GM12878 (cell line): ENCODE data around the gene JAG1. TPM values are rescaled to one million over a fixed set of nuclear protein-coding genes. Genes with fewer than 3 reads are reported as not detected.

Experiments used
- ATAC-seq: fragments of 200-7000 bp; cut with Tn5 transposase; 3 replicates; pipeline ENCODE4 v1.9.1; 2020; ENCODE audit warnings: mild to moderate bottlenecking, moderate library complexity
- BruUV-seq: library from RNA; stranded (reverse); fragments of 400-500 nt; replicated peaks from 2 replicates; lab custom pipeline; 2021; lab: Mats Ljungman, UMichigan
- CTCF ChIA-PET: fragments of 300-600 bp; sonication (Branson Sonifier 250); formaldehyde crosslinking; extraction: SDS; loops from one replicate; lab custom pipeline; 2021; ENCODE audit warnings: inconsistent platforms; lab: Yijun Ruan, JAX
- POLR2A ChIA-PET: fragments of 350-600 bp; formaldehyde crosslinking; extraction: SDS; loops from one replicate; lab custom pipeline; 2021; ENCODE audit warnings: inconsistent platforms; lab: Charles Lee
- RAD21 ChIA-PET: fragments of 300-600 bp; sonication (Branson Sonifier 250); formaldehyde crosslinking; loops from one replicate; lab custom pipeline; 2023; ENCODE audit warnings: antibody characterized with exemption; ENCODE audit not compliant: unreplicated experiment; lab: Charles Lee
- SMC1A ChIA-PET: fragments of 300-600 bp; sonication (Branson Sonifier 250); formaldehyde crosslinking; loops from one replicate; lab custom pipeline; 2023; ENCODE audit not compliant: unreplicated experiment, uncharacterized antibody; lab: Charles Lee
- DNase-seq: peaks from one replicate; pipeline ENCODE4 v3.0.0-alpha.2; 2011; ENCODE audit warnings: low read depth, low spot score
- FAIRE-seq: peaks from 3 replicates; lab custom pipeline; 2011; peaks lifted over from hg19 to GRCh38; lab: Jason Lieb, UNC
- H2AFZ ChIP-seq: 2 replicates; pipeline ENCODE4 v1.6.0; 2011; ENCODE audit warnings: low read depth, low read length, control low read depth; ENCODE audit not compliant: control insufficient read depth
- H3K27ac ChIP-seq: 2 replicates; pipeline ENCODE4 v1.5.1; 2011; ENCODE audit warnings: control low read depth; ENCODE audit not compliant: control insufficient read depth, insufficient read depth
- H3K27me3 ChIP-seq, 2 experiments: replicated peaks in 1 of 2; 2 replicates each; pipeline versions ENCODE4 v1.6.0 to v1.6.1; 2011; ENCODE audit warnings: low read length in 1 of 2; ENCODE audit not compliant: control insufficient read depth in 2 of 2, insufficient read depth in 2 of 2
- H3K36me3 ChIP-seq, 2 experiments: 2 replicates each; pipeline ENCODE4 v1.5.1; 2011; ENCODE audit warnings: low read length in 1 of 2; ENCODE audit not compliant: control insufficient read depth in 2 of 2, insufficient read depth in 2 of 2
- H3K4me1 ChIP-seq: 2 replicates; pipeline ENCODE4 v1.6.1; 2011; ENCODE audit warnings: mild to moderate bottlenecking, low read length, moderate library complexity, mixed read lengths; ENCODE audit not compliant: control insufficient read depth, insufficient read depth
- H3K4me2 ChIP-seq: 2 replicates; pipeline ENCODE4 v1.6.0; 2011; ENCODE audit warnings: control low read depth; ENCODE audit not compliant: control insufficient read depth, insufficient read depth
- H3K4me3 ChIP-seq: fragments of 200-600 bp; sonication (generic); 2 replicates; pipeline ENCODE4 v1.5.1; 2016
- H3K79me2 ChIP-seq: 2 replicates; pipeline ENCODE4 v1.6.0; 2011; ENCODE audit warnings: low read length; ENCODE audit not compliant: control insufficient read depth, insufficient read depth
- H3K9ac ChIP-seq: 2 replicates; pipeline ENCODE4 v1.8.0; 2011; ENCODE audit warnings: low read length, control low read depth, mixed read lengths; ENCODE audit not compliant: control insufficient read depth, insufficient read depth
- H3K9me3 ChIP-seq: replicated peaks from 3 replicates; pipeline ENCODE4 v1.5.1; 2011; ENCODE audit warnings: mild to moderate bottlenecking, low read length; ENCODE audit not compliant: control insufficient read depth, insufficient read depth
- H4K20me1 ChIP-seq: 2 replicates; pipeline ENCODE4 v1.6.0; 2011; ENCODE audit not compliant: control insufficient read depth, insufficient read depth
- CREB1 ChIP-seq: IDR thresholded peaks from 2 replicates; pipeline ENCODE4 v1.6.1; 2012; ENCODE audit warnings: low read depth, mild to moderate bottlenecking, inconsistent platforms
- JUNB ChIP-seq: IDR thresholded peaks from 2 replicates; pipeline ENCODE4 v1.6.1; 2016; ENCODE audit warnings: antibody characterized with exemption, mild to moderate bottlenecking
- JUND ChIP-seq: IDR thresholded peaks from 2 replicates; pipeline ENCODE4 v1.6.1; 2012; ENCODE audit warnings: low read depth, mild to moderate bottlenecking, low read length, improper control_type of control experiment, moderate library complexity
- KLF5 ChIP-seq: fragments of 450-650 bp; IDR thresholded peaks from 2 replicates; pipeline ENCODE4 v1.6.1; 2014; ENCODE audit warnings: mild to moderate bottlenecking; ENCODE audit not compliant: partially characterized antibody
- RB1 ChIP-seq: fragments of 450-650 bp; formaldehyde crosslinking; IDR thresholded peaks from 2 replicates; pipeline ENCODE4 v1.6.1; 2017; ENCODE audit warnings: mild to moderate bottlenecking, borderline replicate concordance
- RBBP5 ChIP-seq: fragments of 200-600 bp; sonication (generic); conservative IDR thresholded peaks from 2 replicates; pipeline ENCODE4 v1.6.1; 2016
- RCOR1 ChIP-seq: conservative IDR thresholded peaks from 2 replicates; pipeline ENCODE4 v1.6.1; 2012; ENCODE audit warnings: low read depth, low read length, improper control_type of control experiment
- SMC3 ChIP-seq: IDR thresholded peaks from 2 replicates; pipeline ENCODE4 v1.6.1; 2011; ENCODE audit warnings: low read length, improper control_type of control experiment, borderline replicate concordance
- SUPT20H ChIP-seq: IDR thresholded peaks from 2 replicates; pipeline ENCODE4 v1.6.1; 2011; ENCODE audit warnings: low read depth, mild to moderate bottlenecking, low read length, moderate library complexity, borderline replicate concordance; ENCODE audit not compliant: control insufficient read depth
- ZBTB33 ChIP-seq: fragments of 450-650 bp; IDR thresholded peaks from 2 replicates; pipeline ENCODE4 v1.6.1; 2017; ENCODE audit warnings: mild to moderate bottlenecking
- WGBS: methylation state at CpG from one replicate; pipeline ENCODE4 v1.1.6; 2016; ENCODE audit warnings: low lambda C conversion rate; ENCODE audit not compliant: insufficient replicate concordance, insufficient coverage; ENCODE audit errors: missing lambda C conversion rate; 5-methylcytosine and 5-hydroxymethylcytosine counted together
- in situ Hi-C: fragments of 300-500 bp; cut with MboI; formaldehyde crosslinking; loops from 9 replicates; pipeline ENCODE4 v1.14.3; 2018; ENCODE audit warnings: mixed read lengths
- intact Hi-C: fragments of 100-400 bp; cut with micrococcal nuclease; formaldehyde crosslinking; loops from one replicate; pipeline ENCODE4 v1.14.2; 2022; ENCODE audit not compliant: unreplicated experiment
- polyA plus RNA-seq, 11 experiments: library from polyadenylated mRNA; depleted of rRNA in 4 of 11; unstranded in 6 of 11; stranded (reverse) in 5 of 11; fragments of >200 nt; fragmentation: Nextera tagmentation in 4 of 11; fragmentation: Illumina TruSeq in 1 of 11; extraction: Ambion mirVana in 4 of 11; extraction: Trizol in 1 of 11; gene quantifications; 1 replicate in 1 of 11; 2 replicates in 10 of 11; pipeline versions ENCODE4 v1.2.1 to v1.2.3, GENCODE V29; 2011 to 2016; ENCODE audit warnings: inconsistent platforms in 2 of 11, missing spikeins in 2 of 11, low read depth in 1 of 11
- total RNA-seq, 4 experiments: library from RNA; depleted of rRNA in 3 of 4; stranded (reverse); fragments of >200 nt in 3 of 4; fragmentation: Illumina TruSeq in 1 of 4; extraction: Trizol in 1 of 4; gene quantifications; 2 replicates each; pipeline versions ENCODE4 v1.2.1 to v1.2.3, GENCODE V29; 2013 to 2021
- TF ChIP-seq, protein P1 (sequence below): fragments of 450-650 bp; IDR thresholded peaks from 2 replicates; pipeline ENCODE4 v1.6.1; 2017; ENCODE audit warnings: antibody characterized with exemption, mild to moderate bottlenecking, moderate library complexity
- TF ChIP-seq, protein P2 (sequence below): fragments of 450-650 bp; IDR thresholded peaks from 2 replicates; pipeline ENCODE4 v1.6.1; 2018; ENCODE audit warnings: mild to moderate bottlenecking, low read depth, moderate library complexity; ENCODE audit not compliant: partially characterized antibody
- TF ChIP-seq, protein P3 (sequence below): IDR thresholded peaks from 2 replicates; pipeline ENCODE4 v1.6.1; 2012; ENCODE audit warnings: low read depth, low read length, improper control_type of control experiment
- TF ChIP-seq, protein P4 (sequence below): fragments of 450-650 bp; formaldehyde crosslinking; IDR thresholded peaks from 2 replicates; pipeline ENCODE4 v1.4.0; 2022; ENCODE audit warnings: mild to moderate bottlenecking, moderate library complexity

JAG1 gene
- total and polyA plus RNA-seq, 10 of the 15 experiments (the other 5 are each of a cell fraction or from before 2014, with no cell fraction given): 0.66 to 6.9 (median 1.8) TPM

DNA sequence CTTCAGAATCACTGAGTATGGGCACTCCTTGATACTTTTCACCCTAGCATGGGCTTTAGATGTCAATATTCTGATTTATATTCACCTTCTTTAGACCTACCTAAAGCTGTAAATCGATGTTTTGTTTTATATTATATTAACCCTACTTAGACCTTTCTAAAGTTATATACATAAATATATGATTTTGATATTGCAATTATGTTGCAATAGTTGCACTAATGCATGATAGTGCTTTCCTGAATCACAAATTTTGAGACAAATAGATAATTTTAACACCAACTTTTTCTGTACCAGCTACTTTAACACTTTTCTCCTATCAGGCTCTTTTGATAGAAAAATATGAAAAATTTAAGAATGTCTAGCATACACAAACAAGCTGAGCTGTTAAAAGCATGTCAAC is 34.0 kb upstream of the JAG1 start:
- no peaks in the 10 kb centered on the region; the same call in 1 of the 3 replicates for H3K9me3 ChIP-seq
- SMC1A ChIA-PET: no interaction called here
- 0% methylated on average over 1 of the region's 1 CpG for WGBS
- TF ChIP-seq, protein P1, sequence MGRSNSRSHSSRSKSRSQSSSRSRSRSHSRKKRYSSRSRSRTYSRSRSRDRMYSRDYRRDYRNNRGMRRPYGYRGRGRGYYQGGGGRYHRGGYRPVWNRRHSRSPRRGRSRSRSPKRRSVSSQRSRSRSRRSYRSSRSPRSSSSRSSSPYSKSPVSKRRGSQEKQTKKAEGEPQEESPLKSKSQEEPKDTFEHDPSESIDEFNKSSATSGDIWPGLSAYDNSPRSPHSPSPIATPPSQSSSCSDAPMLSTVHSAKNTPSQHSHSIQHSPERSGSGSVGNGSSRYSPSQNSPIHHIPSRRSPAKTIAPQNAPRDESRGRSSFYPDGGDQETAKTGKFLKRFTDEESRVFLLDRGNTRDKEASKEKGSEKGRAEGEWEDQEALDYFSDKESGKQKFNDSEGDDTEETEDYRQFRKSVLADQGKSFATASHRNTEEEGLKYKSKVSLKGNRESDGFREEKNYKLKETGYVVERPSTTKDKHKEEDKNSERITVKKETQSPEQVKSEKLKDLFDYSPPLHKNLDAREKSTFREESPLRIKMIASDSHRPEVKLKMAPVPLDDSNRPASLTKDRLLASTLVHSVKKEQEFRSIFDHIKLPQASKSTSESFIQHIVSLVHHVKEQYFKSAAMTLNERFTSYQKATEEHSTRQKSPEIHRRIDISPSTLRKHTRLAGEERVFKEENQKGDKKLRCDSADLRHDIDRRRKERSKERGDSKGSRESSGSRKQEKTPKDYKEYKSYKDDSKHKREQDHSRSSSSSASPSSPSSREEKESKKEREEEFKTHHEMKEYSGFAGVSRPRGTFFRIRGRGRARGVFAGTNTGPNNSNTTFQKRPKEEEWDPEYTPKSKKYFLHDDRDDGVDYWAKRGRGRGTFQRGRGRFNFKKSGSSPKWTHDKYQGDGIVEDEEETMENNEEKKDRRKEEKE: no peak
- no peak for TF ChIP-seq SUPT20H
- TF ChIP-seq, protein P2, sequence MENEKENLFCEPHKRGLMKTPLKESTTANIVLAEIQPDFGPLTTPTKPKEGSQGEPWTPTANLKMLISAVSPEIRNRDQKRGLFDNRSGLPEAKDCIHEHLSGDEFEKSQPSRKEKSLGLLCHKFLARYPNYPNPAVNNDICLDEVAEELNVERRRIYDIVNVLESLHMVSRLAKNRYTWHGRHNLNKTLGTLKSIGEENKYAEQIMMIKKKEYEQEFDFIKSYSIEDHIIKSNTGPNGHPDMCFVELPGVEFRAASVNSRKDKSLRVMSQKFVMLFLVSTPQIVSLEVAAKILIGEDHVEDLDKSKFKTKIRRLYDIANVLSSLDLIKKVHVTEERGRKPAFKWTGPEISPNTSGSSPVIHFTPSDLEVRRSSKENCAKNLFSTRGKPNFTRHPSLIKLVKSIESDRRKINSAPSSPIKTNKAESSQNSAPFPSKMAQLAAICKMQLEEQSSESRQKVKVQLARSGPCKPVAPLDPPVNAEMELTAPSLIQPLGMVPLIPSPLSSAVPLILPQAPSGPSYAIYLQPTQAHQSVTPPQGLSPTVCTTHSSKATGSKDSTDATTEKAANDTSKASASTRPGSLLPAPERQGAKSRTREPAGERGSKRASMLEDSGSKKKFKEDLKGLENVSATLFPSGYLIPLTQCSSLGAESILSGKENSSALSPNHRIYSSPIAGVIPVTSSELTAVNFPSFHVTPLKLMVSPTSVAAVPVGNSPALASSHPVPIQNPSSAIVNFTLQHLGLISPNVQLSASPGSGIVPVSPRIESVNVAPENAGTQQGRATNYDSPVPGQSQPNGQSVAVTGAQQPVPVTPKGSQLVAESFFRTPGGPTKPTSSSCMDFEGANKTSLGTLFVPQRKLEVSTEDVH: no peak
- TF ChIP-seq RB1: no peak
- TF ChIP-seq, protein P3, sequence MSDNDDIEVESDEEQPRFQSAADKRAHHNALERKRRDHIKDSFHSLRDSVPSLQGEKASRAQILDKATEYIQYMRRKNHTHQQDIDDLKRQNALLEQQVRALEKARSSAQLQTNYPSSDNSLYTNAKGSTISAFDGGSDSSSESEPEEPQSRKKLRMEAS: no peak
- TF ChIP-seq JUND: no peak
- no peak for TF ChIP-seq JUNB
- TF ChIP-seq CREB1: no peak
- TF ChIP-seq SMC3: no peak
- TF ChIP-seq KLF5: no peak
- TF ChIP-seq, protein P4, sequence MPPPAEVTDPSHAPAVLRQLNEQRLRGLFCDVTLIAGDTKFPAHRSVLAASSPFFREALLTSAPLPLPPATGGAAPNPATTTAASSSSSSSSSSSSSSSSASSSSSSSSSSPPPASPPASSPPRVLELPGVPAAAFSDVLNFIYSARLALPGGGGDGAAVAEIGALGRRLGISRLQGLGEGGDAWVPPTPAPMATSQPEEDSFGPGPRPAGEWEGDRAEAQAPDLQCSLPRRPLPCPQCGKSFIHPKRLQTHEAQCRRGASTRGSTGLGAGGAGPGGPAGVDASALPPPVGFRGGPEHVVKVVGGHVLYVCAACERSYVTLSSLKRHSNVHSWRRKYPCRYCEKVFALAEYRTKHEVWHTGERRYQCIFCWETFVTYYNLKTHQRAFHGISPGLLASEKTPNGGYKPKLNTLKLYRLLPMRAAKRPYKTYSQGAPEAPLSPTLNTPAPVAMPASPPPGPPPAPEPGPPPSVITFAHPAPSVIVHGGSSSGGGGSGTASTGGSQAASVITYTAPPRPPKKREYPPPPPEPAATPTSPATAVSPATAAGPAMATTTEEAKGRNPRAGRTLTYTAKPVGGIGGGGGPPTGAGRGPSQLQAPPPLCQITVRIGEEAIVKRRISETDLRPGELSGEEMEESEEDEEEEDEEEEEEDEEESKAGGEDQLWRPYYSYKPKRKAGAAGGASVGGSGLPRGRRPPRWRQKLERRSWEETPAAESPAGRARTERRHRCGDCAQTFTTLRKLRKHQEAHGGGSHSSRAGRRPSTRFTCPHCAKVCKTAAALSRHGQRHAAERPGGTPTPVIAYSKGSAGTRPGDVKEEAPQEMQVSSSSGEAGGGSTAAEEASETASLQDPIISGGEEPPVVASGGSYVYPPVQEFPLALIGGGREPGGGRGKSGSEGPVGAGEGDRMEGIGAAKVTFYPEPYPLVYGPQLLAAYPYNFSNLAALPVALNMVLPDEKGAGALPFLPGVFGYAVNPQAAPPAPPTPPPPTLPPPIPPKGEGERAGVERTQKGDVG (CRISPR knock-in tag): no peak
- no peak for TF ChIP-seq RCOR1
- no peak for TF ChIP-seq RBBP5
- TF ChIP-seq ZBTB33: no peak

More for the DNA sequence above, 34.0 kb upstream of the JAG1 start:
- in situ Hi-C loops (no loop called here), intact Hi-C loops (no loop called here)
- BruUV-seq: no TSS peak
- ChIA-PET POLR2A (no interaction called here), CTCF (interaction anchor here (1.6 kb wide), 1 partner anchor 11 kb away, joined by 7 read pairs; no protein-coding TSS in a partner anchor), RAD21 (no interaction called here)
- Histone ChIP-seq H4K20me1 (no peaks in the 10 kb centered on the region), H3K9ac (no peak overlapping the region), H3K4me1 (no peaks in the 10 kb centered on the region), H2AFZ (no peak overlapping the region), H3K4me3 (no peak overlapping the region), H3K27me3 (no peaks in the 10 kb centered on the region; a peak in 1 of 4 replicates), H3K27ac (no peak overlapping the region), H3K4me2 (no peak overlapping the region), H3K36me3 (no peaks in the 10 kb centered on the region; a peak in 1 of 4 replicates), H3K79me2 (no peaks in the 10 kb centered on the region)
- no peak for ATAC-seq
- no peak for FAIRE-seq
- DNase-seq: no peak
